ENCODE measurements around the gene GFPT1.
"Not testable (repeated sequence)": the region's sequence is repeated elsewhere in the genome, so short reads cannot be mapped to it uniquely, and the experiment has no call there.

The GFPT1 gene

GRCh38 chr2:69422198-69422597, 35.2 kb upstream of the GFPT1 start:
- FAIRE-seq (no peak), DNase-seq (ENCODE audit: insufficient read length, low spot score) (no peak)
- no peak for TF ChIP-seq CTCF (IDR thresholded peaks at IDR 0.05; ENCODE audit: insufficient read depth, missing control alignments)

- not testable (repeated sequence) for DNase-seq (ENCODE audit: insufficient read length, low spot score); FAIRE-seq
Measured at GRCh38 chr2:69419111-69419510, 32.1 kb upstream of the GFPT1 start.

- DNase-seq (ENCODE audit: insufficient read length, low spot score) (no peak), FAIRE-seq (no peak)
- TF ChIP-seq CTCF (IDR thresholded peaks at IDR 0.05; ENCODE audit: insufficient read depth, missing control alignments), result no peak
Measured at GRCh38 chr2:69416147-69416546, 29.1 kb upstream of the GFPT1 start.

- no peak for TF ChIP-seq CTCF (IDR thresholded peaks at IDR 0.05; ENCODE audit: insufficient read depth, missing control alignments)
- FAIRE-seq (no peak), DNase-seq (ENCODE audit: insufficient read length, low spot score) (no peak)
Measured at GRCh38 chr2:69411120-69411519, 24.1 kb upstream of the GFPT1 start.

- DNase-seq (ENCODE audit: insufficient read length, low spot score) (no peak), FAIRE-seq (no peak)
- no peak for TF ChIP-seq CTCF (IDR thresholded peaks at IDR 0.05; ENCODE audit: insufficient read depth, missing control alignments)
Measured at GRCh38 chr2:69405306-69405705, 18.3 kb upstream of the GFPT1 start.

GRCh38 chr2:69400121-69400520, 13.1 kb upstream of the GFPT1 start:
- no peak for TF ChIP-seq CTCF (IDR thresholded peaks at IDR 0.05; ENCODE audit: insufficient read depth, missing control alignments)
- no peak for DNase-seq (ENCODE audit: insufficient read length, low spot score)
- no peak for FAIRE-seq

- no peak for FAIRE-seq
- TF ChIP-seq CTCF (IDR thresholded peaks at IDR 0.05; ENCODE audit: insufficient read depth, missing control alignments), result no peak
- DNase-seq (ENCODE audit: insufficient read length, low spot score), result no peak
Measured at GRCh38 chr2:69397234-69397633, 10.2 kb upstream of the GFPT1 start.

- DNase-seq (ENCODE audit: insufficient read length, low spot score) (no peak), FAIRE-seq (no peak)
- no peak for TF ChIP-seq CTCF (IDR thresholded peaks at IDR 0.05; ENCODE audit: insufficient read depth, missing control alignments)
Measured at GRCh38 chr2:69395866-69396265, 8.8 kb upstream of the GFPT1 start.
